ENCODE measurements around the gene HDAC1.
"Not testable (repeated sequence)": the region's sequence is repeated elsewhere in the genome, so short reads cannot be mapped to it uniquely, and the experiment has no call there.

Gene HDAC1

GRCh38 chr1:32350785-32351398 is 59.0 kb downstream of the HDAC1 start:
- no peak for DNase-seq

DNA sequence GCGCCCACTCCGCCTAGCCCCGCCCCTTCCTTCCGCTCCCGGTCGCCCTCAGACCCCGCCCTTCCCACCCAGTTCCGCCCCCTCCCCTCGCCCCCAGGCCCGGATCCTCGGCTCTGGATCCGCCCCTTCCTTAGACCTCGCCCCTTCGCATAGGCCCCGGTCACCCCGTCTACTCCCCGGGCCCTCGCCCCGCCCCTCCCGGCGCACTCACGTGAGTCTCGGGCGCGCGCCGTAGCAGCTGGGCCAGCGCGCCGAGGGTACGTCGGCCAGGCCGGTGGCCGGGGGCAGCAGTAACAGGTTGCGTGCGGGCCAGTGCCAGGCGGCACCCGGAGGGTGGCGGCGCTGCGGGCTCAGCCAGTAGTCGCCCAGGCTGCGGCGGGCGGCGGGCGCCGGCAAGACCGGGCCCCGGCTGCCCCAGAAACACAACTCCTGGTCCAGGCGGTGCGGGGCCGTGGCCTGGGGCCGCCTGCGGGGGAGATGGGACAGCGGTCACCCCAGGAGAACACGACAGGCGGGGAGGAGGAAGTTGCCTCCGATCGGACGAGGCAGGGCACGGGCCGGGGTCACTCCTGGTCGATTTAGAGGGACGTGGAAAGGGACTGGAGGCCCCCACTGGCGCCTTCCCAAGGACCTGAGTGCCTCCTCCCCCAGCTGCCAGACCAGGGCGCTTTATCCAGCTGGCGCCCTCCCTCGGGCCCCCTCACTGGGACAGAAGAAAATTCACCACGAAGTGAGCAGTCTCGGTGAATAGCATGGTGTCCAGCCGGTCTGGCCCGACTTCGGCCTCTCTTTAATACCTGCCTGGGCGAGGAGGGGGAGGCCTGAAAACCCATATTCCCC is 59.7 kb downstream of the HDAC1 start:
- no peak for DNase-seq

GRCh38 chr1:32352239-32352745 is 60.4 kb downstream of the HDAC1 start:
- DNase-seq = no peak

DNA sequence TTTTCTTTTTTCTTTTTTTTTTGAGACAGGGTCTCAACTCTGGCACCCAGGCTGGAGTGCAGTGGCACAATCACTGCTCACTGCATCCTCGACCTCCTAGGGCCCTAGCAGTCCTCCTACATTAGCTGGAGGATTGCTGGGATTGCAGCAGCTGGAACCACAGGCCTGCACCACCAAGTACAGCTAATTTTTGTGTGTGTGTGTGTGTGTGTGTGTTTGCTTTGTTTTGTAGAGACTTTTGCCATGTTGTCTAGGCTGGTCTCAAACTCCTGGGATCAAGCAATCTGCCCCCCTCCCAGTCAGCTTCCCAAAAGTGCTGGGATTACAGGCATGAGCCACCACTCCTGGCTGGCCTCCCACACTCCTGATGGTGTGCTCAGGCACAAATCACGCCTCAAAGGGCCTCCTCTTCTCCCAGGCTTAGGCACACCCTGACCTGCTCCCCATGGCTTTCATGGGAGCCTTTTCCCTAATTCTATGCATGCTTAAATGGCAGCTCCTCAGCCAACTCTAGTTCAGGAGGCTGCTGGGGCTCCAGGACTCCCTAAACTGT is 61.0 kb downstream of the HDAC1 start:
- no peak for DNase-seq

DNA sequence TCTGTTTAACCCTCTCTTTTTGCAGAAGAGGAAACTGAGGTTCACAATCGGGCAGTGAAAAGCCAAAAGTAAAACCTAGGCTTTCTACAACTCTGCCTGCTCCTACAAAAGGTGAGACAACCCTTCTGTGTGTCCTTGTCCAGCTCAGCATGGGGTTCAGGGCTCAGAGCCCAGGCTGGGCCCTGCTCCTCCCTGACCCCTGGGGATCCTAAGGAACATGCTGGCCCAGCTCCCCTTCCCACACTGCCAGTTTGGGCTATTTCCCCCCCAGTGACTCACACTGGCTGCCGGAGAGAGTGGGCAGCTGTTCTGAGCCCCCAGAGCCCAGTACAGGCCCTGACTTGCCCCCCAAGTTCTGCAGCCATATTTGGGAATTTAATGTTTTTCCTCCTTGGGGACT is 61.5 kb downstream of the HDAC1 start:
- no peak for DNase-seq

- DNase-seq = no peak
Observed at GRCh38 chr1:32353886-32354570, 62.1 kb downstream of the HDAC1 start.

DNA sequence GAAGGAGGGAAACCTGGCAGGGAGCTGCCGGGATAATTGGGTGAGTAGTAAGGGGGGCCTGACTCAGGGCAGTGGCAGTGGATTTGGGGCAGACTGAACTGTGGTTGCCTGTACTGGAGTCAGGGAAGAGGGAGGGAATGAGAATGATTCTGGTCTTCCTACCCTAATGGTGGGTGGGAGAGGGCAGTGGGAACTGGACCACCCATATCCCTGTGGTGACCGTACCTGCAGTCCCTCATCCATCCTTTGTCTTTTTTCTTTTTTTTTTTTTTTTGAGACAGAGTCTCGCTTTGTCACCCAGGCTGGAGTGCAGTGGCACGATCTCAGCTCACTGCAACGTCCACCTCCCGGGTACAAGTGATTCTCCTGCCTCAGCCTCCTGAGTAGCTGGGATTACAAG is 63.9 kb downstream of the HDAC1 start:
- not testable (repeated sequence) for DNase-seq

GRCh38 chr1:32356478-32356877 is 64.6 kb downstream of the HDAC1 start:
- DNase-seq = no peak

GRCh38 chr1:32357614-32358013 is 65.7 kb downstream of the HDAC1 start:
- DNase-seq = no peak

GRCh38 chr1:32358435-32358834 is 66.6 kb downstream of the HDAC1 start:
- no peak for DNase-seq

- DNase-seq = no peak
Observed at GRCh38 chr1:32361308-32361673, 69.4 kb downstream of the HDAC1 start.

DNA sequence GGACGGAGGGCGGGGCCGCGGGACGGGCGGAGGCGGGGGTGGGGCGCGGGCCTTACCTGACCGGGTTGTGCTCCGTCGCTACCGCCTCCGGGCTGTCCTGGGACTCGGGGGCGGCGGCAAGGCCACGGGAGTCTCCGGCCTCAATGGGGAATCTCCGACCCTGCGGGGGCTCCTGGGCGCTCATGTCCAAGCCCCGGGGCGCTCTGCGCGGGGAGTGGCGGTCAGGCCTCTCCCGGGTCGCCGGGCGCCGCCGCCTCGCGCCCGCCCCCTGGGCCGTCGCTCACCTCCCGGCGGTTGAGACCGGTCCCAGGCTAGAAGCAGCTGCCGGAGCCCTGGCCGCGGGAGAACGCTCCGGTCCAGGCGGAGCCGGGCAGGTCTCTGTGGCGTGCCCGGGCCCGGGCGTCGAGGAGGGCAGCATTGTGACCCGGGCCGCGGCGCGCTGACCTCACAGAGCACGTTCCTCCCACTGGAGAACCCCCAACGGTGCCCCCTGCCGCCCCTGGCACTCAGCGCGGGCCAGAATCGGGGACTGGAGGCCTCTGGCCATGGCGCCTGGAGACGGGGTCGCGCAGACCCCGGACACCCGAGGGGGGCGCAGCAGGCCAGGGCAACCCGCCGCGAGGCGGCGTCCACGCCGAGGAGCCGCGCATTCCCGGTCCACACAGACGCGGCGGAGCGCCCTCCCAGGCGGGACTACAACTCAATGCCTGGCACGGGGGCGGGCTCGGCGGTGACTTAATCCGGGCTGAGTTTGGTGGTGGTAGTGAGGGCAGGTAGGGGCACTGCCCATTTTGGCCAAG is 70.0 kb downstream of the HDAC1 start:
- no peak for DNase-seq

GRCh38 chr1:32362474-32363313 is 70.8 kb downstream of the HDAC1 start, which contains the start of the genes FAM229A and TSSK3:
TSS of gene FAM229A (minus strand) at chr1:32362485. CDS start at chr1:32362091, 394 bp downstream.
TSS of gene TSSK3 (plus strand) at chr1:32362539. CDS start at chr1:32362702, 163 bp downstream.
- DNase-seq = no peak

- no peak for DNase-seq
Observed at GRCh38 chr1:32363713-32364112, 71.8 kb downstream of the HDAC1 start.

DNA sequence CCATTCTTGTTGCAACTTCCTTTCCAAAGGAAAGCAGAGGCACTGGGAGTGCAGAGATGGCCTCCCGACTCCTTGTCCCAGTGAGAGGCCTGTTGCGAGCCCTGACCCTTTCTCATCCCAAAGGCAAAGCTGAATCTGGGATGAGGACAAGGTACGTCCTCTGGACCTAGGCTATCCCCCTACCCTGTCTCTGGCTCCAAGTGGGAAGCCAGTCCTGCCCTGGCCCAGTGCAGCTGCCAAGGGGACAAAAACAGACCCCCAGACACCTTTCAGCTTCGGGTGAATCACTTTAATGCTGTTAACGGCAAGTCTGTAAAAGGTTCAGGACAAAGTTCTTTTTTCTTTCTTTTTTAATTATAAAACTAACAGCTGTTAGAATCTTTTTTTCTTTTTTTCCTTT is 73.0 kb downstream of the HDAC1 start:
- DNase-seq = no peak

DNA sequence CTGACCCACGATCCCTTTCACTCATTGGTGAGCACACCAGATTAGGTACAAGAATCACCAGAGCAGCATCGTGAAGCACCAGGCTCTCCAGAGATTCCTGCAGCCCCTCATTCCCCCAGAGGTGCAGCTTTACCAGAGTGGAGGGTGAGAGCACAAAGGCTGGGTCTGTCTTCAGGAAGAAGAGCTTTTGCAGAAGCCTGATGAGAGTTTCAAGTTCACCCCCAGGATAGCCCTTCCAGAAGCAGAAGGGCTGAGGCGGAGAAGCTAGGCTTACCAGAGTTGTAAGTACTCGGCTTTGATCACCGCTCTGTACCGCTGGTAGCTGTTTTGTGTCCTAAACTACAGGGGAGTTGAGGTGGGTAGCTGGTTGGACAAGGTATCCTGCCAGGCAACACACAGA is 73.6 kb downstream of the HDAC1 start:
- no peak for DNase-seq

DNA sequence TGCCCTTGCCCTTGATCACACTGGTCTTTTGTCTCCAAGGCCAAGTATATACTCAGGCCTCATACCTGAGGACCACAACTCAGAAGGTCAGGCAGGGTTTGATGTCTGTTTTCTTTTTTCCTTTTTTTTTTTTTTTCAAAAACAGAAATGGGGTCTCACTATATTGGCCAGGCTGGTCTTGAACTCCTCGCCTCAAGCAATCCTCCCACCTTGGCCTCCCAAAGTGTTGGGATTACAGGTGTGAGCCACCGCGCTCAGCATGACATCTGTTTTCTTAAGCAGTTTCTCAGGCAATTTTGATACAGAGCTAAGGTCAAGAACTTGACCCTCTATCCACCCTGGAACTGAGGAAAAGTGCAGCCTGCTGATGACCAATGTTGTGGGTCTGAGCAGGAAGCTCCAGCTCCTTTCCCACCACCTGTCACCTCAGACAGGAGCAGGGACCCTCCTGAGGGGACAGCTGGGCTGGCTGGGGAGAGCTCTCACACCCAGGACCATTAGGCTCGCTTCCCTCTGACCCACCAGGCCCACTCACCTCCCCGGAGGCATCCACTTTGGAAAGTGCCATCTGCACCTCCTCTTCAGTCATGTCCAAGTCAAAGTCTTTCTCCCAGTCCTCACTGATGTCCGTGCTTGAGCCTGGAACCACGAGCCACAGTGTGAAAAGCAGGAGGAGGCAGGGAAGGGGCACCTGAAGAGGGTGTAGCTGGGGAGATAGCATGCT is 76.2 kb downstream of the HDAC1 start:
- DNase-seq = no peak

GRCh38 chr1:32372149-32372756 is 80.4 kb downstream of the HDAC1 start:
- DNase-seq = no peak

- no peak for DNase-seq
Observed at GRCh38 chr1:32373996-32374592, 82.2 kb downstream of the HDAC1 start.

DNA sequence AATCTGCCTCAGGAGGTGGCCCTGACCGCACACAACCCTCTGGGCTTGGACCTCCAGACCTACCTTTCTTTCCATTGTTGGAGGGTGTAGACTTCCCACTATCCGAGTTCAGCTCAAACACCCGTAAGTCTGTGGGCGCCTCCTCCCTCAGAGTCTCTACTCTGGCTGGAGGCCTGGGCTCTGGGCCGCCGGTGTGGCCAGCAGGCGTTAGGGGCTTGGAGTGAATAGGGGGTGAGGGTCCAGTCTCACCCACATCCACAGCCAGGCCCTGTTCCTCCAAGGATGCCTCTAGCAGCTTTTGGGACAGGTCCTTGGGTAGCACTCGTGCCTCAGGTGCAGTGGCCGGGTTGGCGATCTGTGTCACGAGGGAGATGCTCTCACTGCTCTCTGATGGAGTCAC is 84.3 kb downstream of the HDAC1 start:
- DNase-seq = no peak

Data from cortex of kidney (tissue), 1 donor.